Suppressor macrophage (primary cell): Measurements from ENCODE around the gene CDH26.

Experiments
- DNase-seq, 4 experiments: peaks; one replicate each; pipeline ENCODE4 v3.0.0-alpha.2; 2020 to 2022
- total RNA-seq, 17 experiments: gene quantifications; one replicate each; lab custom pipeline; 2026; ENCODE audit warnings: mixed read lengths in 6 of 17, inconsistent platforms in 3 of 17; lab: John Stamatoyannopoulos, UW

CDH26 gene
- 0.05 to 3.6 (median 0.67) reads per million in 17 experiments for total RNA-seq

DNA sequence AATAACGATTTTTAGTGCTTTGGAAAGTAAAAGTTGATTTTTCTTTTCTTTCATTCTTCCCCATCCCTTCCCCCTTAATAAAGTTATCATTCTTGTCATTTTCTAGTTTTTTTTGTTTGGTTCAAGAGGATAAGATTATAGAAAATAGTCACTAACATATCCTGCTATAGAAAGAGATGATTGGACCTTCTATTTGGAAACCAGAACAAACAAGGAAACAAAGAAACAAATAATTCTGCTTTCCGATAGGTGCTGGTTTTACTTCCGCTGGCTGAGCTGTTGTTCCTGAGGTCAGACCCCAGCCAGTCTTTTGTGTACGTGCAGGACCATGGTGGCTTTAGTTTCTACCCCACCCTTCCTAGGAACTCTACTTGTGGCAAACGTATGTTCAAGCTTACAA lies at the start of gene CDH26:
Gene CDH26 (plus strand): TSS at position 301 of the 400 bp plus-strand sequence. CDS start 304 bp downstream, outside the sequence.
- no peak for DNase-seq

DNA sequence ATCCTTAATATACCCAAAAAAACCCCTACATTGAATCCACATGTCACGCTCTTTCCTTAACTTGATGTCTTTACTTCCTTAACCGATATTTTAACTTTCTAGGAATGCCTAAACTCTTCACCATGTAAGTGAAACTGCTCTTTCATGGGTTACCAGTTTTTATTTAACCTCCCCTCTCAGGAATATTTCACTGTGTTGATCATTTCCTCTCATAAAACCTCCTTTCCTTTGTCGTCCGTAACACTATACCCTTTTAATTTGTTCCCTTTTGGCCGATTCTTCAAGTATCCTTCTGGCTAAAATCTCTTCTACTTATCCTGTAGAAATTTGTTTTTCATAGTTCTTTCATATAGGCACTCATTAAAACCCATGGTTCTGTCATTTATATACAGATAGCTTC lies 49.4 kb upstream of the CDH26 start:
- DNase-seq = no peak

DNA sequence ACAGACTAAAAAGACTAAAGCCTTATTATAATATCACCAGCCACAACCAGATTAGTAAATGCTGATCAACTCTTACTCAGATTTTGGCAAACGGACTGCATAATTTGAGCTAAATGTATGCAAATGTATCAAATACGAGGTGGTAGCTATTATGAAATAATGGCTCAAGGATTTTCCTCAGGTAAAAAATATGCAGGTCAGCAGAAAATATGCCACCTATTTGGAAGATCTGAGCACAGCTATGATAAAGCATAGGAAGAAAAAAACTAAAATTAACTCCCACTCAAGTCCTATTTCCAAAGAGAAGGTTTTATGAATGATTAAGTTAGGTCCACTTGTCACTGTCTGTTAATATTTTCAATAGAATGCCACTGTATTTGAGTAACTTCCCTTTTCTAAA lies 47.2 kb upstream of the CDH26 start:
- no peak for DNase-seq

DNA sequence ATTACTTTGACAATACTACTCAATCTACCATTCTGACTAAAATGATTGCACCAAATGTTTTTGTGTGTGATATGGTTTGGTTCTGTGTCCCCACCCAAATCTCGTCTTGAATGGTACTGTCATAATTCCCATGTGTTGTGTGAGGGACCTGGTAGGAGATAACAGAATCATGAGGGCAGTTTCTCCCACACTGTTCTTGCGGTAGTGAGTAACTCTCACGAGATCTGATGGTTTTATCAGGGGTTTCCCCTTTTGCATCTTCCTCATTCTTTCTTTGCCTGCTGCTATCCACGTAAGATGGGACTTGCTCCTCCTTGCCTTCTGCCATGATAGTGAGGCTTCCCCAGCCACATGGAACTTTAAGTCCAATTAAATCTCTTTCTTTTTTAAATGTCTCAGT lies 45.6 kb upstream of the CDH26 start:
- peak; percentile 47 to 77 (median 58) for DNase-seq

DNA sequence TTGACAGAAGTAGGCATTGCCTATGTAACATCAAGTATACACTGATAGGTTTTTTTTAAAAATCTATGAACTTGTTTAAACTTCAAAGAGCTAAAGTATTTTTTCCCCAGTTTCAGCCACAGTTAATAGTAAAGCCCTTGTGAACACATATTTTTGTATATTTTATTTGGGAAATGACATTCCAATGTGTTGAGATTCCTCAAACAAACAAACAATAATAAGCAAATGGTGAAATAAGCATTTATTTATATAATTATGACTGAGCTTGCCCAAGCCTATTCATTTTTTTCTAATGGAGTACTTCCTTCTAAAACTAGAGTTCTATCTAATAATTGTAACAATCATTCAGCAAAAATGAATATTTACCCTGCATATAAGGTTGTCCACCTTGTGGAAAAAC lies 37.3 kb upstream of the CDH26 start:
- DNase-seq = no peak

DNA sequence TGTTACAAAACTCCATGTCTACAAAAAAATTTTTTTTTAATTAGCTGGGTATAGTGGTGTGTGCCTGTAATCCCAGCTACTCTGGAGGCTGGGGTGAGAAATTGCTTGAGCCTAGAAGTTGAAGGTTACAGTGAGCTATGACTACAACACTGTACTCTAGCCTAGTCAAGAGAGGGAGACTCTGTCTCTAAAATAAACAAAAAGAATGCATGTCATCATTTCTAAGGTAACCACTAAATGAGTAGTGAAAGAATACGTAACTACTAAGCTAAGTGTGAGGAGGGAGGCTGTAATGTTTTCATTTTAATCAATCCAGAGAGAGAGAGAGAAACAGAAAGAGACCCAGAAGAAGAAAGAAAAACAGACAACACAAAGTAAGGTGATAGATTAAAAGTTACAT lies 34.7 kb upstream of the CDH26 start:
- no peak for DNase-seq

DNA sequence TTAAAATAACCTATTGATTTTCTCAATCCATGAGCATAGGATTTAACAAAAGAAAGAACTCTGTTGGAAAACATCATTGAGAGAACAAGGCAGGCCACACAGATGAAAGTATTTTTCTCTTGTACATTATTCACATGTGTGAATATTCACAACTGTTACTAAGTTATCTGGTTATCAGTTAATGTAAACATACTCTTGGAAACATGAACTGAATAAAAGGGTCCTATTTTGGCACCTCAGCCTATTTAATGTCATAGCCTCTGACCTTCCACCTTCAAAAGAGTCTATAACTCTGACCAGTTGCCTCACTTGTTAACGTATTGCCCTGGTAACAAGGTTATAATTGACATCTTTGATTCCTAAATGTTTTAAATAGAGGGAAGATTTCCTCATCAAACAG lies 32.9 kb upstream of the CDH26 start:
- DNase-seq = no peak

DNA sequence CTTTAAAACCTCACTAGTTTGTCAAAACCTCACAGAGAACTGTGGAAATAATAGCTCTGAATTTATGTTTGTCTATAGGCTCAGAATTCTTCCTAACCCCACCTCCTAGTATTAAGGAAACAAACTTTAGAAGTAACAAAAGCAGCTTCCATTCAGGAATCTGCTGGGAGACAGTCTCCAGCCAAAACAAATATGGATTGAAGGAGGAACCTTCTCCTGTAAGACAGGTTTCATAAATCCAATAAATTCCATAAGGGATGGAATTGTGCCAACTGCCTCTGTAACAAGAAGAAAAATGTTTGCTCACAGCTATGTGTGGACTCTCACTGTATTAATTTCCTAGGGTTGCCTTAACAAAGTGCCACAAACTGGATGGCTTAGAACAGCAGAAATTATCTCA lies 32.3 kb upstream of the CDH26 start:
- no peak for DNase-seq

DNA sequence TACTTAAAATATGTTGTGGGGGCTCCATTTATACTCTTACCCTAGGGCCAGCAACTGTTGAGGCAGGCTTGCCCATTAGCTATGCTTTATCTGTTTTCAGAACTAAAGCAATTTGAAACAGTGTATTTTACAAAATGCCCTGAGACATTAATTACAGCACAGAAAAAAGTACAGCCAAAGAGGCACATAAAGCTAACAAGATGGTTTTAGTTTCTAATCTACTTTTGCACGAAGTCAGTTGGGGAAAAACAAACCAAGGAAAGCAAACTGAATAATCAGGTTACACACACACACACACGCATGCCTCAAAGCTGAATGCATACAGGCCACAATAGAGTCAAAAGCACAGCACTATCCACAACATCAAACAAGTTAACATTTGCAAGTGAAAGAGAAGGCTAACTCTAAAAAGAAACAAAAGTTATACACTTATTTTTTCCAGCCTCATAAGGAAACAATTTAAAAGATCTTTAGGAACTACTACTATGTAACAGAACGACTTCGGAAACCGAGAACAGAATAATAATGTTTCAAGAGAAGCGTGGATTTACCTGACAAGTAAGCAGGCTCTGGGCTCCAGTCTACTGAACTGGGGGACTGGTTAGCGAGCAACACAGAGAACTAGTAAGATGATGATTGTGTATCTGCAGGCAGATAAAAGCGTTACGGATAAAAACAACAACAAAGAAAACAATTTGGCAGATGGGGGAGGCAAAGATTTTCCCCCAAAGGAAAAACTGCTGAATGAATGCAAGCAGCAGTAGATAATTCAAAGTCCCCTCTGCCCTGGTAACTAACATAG lies 26.5 kb upstream of the CDH26 start:
- no peak for DNase-seq

DNA sequence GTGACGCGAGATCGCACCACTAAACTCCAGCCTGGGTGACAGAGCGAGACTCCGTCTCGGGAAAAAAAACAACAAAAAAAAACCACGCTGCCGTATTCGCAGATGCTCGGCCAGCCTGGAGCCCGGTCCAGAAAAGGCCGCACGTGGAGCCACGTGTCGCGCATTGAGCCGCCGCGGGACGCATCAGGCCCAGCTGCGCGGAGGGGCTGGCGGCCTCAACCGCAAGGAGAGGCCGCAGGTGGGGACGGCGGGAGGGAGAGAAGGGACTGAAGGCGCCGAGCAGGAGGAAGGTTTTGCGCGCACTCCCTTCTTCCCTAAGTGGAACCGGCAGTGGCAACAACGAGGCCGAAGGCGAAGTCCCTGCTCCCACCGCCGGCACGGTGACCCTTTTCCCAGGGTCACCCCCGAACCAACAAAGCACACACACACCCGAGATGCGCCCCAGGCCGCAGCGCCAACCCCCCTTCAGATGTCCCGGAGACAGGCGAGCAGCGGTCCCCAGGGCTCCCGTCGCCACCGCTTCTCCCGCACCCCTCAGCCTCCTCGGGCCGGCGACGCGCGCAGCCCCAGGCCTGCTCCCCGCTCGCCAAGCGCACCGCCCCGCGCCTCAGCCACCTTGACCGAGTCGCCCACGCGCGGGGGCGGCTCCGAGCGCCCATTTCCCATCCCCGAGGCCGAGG lies 25.5 kb upstream of the CDH26 start:
- no peak for DNase-seq

DNA sequence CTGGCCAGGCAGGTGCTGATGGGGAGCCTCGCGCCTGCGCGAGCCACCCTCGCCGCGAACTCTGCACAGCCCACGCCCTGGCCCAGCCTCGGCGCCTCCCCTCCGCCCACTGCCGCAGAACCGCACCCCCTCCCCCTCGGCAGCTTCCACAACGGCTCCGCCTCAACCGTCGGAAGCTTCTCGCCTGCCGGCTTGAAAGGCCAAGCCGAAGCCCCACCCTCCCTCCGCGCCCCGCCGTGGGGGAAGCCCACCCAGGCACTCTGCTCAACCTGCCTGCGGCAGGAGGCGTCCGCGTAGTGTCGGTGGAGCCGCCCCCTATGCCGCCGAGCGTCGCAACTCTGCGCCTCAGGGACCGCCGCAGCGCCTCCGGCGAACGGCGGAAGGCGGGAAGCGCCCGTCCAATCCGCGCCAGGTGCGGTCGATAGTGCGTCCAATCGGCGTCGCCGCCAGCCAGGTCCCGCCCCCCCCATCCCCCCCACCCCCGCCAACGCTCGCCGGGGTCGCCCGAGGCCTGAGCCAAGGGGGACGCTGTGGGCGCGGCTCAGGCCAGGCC lies 24.9 kb upstream of the CDH26 start, which contains the start of gene SYCP2:
Gene SYCP2 (minus strand): TSS at position 342 of the 553 bp plus-strand sequence. CDS start 11,224 bp downstream, outside the sequence.
- peak in 3 of 4 experiments; percentile 9 to 47 (median 46) for DNase-seq

DNA sequence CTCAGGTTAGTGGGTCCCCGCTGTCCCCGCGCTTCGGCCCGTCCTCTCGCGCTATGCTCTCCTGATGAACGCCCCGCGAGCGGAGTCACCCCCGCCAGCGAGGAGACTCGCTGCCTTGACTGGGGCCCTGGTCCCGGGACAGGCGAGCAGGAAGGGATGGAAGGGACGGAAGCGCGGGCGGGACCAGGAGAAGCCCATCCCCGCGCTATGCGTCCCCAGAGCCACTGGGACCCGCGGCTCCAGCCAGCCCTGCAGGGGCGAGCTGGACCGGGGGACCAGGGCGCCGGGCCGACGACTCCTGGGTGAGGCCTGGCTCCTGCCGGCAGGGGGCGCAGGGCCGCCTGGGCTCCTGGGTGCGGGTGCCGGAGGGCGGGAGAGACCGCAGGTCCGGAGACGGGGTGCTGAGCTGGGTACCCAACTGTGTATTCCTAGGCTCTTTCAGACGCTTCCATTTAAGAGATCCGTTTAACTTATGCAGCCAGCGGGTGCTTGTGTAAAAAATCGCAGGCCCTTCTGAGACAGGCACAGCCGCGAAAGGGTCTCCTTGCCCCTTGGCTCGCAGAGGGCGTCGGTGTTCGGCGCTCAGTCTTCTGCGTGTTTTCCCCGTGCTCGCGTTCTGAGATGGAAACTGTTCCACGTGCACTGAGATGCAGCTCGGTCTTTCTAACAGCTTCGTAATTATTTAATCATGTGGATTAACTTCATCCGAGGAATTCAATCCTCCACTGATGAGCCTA lies 24.2 kb upstream of the CDH26 start:
- peak; percentile 75 to 93 (median 88) for DNase-seq

DNA sequence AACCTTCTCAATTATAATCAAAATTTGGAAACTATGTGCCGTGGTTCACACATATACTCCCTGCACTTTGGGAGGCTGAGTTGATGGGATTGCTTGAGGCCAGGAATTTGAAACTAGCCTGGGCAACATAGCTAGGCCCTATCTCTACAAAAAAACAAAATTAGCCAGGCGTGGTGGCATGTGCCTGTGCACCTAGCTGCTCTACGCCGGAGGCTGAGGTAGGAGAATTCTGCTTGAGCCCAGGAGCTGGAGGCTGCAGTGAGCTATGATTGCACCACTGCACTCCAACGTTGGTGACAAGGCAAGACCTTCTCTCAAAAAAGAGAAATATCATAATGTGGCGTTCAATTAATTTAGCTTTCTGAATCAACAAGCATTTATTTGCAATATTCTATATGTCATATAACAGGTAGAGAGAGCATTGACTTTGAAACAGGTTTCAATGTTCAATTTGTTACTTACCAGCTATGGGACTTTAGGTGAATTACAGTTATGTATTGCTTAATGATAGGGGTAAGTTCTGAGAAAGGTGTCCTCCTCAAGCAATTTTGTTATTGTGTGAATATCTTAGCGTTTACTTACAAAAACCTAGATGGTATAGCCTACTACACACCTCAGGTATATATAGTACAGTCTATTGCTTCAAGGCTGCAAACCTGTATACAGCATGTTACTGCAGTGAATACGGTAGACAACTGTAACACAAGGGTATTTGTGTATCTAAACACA lies 22.6 kb upstream of the CDH26 start:
- no peak for DNase-seq

DNA sequence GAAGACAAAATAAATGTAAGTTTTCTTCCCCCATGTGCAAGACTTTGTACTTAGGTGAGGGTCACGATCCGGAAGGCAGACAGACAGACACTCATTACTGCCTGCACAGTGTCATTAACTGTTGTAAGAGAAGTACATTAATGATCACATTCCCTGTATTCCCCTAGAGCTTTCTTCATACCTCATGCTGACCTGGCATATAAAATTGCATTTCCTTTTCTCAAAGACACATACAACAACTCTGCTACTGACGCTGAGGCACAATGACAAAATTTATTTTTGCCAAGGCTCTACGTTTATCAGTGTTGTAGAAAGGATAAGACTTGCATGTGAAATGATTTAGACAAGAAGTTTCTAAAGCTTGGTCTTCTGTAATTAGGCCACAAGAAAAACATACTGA lies 21.8 kb upstream of the CDH26 start:
- DNase-seq = peak in 1 of 4 experiments; percentile 5

DNA sequence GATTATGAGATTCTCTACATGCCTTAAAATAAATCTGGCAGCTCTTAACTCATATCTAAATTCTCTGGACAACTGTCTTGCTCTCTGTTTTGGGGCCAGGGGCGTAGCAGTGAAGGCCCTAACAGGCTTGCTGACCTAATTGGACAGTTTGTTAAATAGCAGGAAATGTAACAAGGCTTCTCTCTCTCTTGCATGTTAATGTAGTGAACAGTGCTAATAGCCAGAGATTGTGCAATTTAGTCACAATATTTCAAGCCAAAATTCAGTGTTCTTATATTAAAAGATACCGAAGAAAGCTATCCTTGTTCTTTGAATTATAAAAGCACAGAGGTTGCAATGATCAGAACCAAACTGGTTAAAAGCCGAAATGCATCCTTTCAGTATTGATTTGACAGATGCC lies 21.1 kb upstream of the CDH26 start:
- DNase-seq = peak in 2 of 4 experiments; percentile 23 to 26

DNA sequence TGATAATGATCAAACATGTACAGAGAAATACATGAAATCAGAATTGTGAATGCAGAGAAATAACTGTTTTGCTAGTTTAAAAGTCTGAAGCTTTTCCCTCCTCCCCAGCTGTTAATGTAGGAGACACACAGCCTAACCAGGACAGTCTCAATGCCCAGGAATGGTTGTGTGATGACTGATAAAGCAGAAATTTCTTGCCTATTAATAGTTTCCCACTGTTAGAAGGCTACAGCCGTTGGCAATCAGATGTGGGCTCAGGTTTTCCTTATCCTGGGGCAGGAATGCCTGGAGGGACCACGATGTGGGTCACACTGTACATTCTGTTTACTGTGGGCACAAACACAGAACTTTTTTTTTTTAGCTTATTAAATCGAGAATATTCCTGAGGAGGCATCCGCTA lies 20.0 kb upstream of the CDH26 start:
- no peak for DNase-seq

DNA sequence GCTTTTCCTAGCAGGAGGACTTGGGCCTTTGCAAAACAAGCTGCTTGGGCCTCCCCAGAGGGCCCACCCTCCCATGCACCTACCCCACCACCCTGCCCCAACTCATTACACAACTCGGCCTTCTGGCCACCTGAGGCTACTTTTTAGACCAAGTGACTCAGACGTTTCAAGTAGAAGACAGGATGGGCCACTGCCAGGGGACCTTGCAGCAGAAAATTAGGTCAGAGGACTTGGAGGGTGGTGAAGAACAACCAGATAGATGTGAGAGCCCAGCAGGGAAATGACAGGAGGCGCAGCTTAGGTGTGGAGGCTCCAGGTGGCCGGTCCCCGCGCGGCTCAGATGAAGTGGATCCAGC lies 19.5 kb upstream of the CDH26 start:
- DNase-seq = no peak

DNA sequence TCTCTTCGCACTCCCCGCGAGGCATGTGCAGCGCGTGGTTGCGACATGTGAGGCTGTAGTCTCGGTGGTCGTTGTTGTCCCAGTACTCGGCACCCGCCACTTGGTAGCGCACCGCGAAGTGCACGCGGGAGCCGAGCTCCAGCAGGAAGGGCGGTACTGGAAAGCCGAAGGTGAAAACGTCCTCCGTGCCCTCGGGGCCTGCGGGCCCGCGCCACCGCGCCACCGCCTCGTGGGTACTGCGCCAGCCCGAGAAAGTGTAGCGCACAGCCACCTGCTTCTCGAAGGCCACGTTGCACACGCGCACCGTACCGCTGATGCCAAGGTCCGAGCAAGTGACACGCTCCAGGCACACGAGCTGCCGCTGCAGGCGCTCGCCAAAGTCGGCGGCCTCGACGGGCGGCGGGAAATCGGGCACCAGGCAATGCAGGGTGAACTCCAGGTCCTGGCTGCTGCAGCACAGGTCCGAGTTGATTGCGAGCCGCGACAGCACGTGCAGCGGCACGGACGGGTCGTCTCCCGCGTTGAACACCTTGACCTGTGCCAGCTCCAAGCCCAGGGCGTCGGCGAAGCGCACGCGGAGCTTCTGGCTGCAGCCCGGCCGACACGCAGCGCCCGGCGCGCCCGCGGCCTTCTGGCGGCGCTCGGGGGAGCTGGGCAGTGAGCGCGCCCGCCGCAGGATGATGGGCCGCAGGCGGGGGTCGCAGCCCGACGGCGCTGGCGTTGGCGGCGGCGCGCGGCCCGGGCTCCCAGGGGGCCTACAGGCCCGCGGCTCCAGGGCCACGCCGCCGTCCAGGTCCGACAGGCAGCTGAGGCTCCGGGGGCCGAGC lies 19.0 kb upstream of the CDH26 start:
- DNase-seq = no peak

DNA sequence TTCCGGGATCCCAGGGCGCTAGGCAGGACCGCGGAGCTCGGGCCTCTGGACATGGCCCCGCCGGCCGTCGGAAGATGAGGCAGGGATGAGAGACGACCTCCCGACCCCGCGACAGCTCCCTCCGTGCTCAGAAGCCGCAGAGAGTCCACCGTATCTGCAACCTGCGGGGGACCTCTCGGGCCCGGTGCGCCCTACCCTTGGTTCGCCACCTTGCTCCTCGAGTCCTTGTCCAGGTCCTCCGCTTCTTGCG lies 18.4 kb upstream of the CDH26 start:
- peak; percentile 31 to 71 (median 48) for DNase-seq

DNA sequence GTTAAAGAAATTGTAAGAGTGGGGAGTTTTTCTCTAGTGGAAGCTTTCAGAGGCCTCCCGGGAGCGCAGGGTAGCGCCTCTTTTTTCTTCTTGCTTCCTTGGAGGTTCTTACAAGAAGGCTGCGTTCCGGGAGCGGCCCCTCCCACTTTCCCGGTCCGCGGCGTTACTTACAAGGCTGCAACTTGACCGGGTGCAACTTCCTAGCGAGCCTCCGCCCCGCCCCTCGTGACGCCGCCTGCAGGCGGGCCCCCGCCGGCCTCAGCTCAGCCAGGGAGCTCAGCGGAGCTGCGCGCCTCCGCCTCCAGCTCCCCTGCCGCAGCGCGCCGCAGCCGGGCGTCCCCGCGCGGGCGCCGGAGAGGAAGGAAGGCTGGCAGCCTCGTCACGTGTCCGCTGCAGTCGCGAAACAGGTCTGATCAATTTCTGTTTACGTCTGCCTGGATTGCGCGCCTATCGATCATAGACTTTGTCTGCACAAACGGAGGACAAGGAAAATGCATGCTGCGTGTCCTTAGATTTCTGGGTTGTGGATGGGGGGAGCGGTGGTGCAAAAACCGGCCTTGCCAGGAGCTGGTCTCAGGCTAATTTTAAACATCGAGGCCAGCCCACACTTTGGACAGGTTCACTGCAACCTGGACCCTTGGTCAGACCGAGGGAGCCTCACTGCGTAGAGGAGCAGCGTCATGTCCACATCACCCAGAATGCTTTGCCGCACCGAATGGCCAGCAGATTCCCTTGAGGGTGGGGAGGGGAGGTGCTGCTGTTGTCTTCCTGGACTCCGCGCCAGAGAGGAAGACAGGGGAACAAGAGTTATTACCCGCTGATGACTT lies 17.9 kb upstream of the CDH26 start, which contains the start of the genes FAM217B and PPP1R3D:
Gene FAM217B (plus strand): TSS at position 261 of the 827 bp plus-strand sequence. CDS start 3,555 bp downstream, outside the sequence.
Gene PPP1R3D (minus strand): TSS at position 177 of the 827 bp plus-strand sequence. CDS start 374 bp downstream, outside the sequence.
- DNase-seq = peak; percentile 97 to 99 (median 98)
